ENCODE data around the gene PNLIP. TPM values are rescaled to one million over a fixed set of nuclear protein-coding genes. Genes with fewer than 3 reads are reported as not detected.

Gene PNLIP
- polyA plus RNA-seq (2013, experiment 1 of 2; ENCODE audit: insufficient read length) = not detected
- not detected for polyA plus RNA-seq (2013, experiment 2 of 2; ENCODE audit: insufficient read length)

DNA sequence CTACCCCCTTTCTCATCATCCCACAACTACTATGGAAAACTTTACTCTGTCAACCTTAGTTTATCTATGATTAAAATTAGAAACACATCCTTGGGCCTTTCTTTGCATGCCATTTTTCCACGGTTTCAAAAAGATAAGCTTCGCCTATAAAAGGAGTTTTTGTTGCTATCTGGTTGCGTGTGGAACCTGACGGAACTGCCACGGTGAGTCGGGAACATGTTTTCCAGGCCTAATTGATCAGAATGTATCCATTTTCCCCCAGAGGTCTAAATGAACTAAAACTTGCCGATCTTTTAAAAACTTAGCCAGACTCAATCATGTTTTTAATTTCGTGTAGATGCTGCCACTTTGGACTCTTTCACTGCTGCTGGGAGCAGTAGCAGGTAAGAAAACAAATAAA is at the start of gene PNLIP:
PNLIP (plus strand) TSS at position 176 of the 400 bp plus-strand sequence; CDS start at position 338, 162 bp downstream.
- DNase-seq = no peak

DNA sequence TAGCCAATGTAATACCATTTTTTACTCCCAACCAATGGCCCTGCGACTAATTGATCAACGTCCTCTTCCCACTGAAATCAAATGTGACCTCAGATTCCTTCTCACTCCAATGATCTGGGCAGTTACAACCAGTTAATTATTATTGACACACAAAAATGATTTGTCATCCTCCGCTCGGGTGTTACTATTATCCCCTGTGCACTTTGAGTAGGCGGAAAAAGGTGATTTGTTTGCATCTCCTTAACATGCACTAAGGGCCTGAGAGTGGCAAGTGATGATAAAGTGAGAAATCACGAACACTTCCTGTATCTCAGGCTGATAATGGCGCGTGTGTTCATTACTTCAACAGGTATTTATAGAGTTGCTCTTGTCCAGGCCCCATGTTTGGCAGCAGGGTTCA is 40.9 kb upstream of the PNLIP start:
- DNase-seq = no peak

DNA sequence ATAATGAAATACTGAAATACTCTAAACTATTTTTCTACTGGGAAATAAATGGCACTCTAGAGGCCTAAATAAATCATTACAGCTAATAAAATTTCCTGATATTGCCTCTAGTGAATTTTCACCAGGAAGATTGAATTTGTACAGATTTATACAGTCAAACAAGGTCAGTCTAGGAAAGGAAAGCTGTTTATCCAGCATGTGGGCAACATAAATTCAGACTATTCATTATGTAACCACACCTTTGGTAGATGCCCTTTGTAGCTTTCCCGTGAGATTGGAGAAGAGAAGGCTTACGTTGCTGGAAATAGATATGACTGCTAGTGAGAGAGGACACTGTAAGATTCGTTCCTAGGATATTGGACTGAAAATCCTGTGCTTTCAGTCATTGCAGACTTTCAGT is 35.2 kb upstream of the PNLIP start:
- DNase-seq = no peak

DNA sequence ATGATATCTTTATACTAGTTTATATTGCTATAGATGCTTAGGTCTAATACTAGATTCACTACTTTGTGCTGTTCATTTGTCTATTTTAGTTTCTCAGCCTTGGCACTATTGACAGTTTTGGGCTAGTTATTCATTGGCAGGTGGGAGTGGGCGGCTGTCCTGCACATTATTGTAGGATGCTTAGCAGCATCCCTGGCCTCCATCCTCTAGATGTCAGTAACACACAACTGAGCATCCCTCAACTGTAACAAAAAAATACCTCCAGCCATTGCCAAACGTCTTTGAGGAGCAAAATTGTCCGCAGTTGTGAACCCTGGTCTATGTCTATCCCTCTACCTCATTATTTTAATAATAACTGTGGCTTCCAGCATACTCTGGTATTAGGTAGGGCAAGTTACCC is 34.4 kb upstream of the PNLIP start:
- DNase-seq = no peak

DNA sequence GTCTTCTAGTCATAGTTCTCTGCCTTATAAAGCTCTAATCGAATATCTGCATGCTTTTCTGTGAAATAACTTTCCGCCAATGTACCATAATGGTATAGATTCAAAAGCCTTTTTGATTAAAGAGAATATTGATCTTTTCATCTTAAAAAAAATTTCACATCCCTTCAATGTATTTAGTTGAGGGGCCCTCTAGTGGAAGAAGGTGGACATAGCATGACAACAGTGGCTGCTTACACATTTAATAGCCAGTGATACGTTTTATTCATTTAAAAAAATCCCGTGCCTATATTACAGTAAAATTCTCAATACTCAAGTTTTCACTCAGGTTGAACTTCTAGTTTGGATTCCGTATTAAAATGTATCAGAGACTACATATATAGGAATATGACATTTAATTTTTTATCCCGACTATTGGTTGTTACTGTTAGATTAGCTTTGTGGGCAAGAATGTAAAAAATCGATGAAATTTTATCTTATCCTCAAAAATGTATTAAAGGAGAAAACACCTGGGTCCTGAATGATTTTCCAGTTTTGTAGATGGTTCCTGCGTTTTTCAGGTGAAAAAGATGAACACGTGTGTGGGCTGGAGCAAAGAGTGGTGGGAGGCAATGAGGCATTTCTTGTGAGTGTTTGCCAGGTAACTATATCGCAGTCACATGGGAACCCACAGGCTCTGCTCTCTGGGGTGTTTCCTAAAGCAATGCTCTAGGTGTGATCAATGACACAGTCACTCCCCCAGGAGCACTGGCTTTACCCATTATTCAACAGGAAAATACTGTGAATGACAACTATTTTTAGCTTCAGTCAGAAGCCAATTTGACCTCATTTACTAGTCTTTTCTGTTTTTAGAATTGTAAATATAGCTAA is 24.1 kb upstream of the PNLIP start:
- DNase-seq = peak; percentile 46

DNA sequence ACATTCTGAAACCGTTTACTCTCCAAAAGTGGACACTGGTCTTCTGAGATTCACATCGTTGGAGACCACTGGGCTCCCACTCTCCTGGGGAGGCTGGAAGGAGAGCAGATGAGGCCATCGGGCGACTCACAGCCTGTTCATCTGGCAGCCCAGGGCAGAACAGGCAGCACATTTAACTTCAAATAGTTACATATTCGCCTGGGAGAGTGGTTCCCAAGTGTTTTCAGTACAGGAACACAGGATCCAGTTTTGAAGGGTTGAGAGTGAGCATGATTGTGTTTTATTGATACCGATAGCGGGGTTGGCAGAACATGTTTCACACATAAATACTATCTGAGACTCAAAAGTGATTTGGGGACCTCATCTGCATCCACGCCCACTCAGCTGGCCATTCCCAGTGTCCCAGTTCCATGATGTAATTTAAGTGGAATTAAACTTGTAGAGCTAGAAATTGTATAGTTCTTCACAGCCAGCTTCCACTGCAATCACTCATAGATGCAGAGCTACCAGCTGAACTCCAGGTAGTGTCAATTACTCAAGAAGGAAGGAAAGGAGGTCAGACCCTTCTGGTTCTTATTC is 22.8 kb upstream of the PNLIP start:
- no peak for DNase-seq

DNA sequence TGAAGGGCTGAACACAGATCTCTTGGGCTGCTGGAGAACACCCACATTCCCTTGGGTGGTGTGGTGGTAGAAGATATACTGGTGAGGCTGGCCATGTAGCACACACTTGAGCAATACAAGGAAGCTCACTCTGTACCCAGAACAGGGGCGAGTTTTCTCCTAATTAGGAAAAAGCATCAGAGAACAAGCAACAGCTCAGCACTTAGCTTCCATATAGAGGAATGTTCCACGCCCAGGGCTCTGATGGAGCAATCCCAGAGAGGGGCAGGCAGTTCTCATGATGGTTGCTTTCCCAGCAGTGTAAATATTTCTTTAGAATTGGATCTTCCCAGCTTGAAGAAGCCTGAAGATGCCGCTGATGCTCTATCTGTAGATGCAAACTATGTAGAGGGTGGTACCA is 21.0 kb upstream of the PNLIP start:
- no peak for DNase-seq

DNA sequence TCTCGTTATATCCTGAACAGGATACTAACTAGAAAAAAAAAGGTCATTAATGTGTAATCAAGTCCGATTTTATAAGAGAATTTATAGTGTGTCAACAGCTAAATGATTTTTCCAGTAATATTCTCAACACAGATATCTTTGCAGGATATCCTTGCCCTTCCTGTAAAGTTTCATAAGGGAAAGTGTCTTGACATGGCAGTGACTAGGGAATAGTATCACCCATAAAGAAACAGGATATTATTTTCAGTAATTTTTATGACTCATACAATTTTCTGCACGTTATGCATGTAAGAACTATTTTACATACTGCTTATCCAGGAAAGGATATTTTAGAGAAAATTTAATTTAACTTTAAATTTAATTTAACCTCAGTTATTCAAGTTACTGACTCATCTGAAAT is 19.5 kb upstream of the PNLIP start:
- DNase-seq = no peak

DNA sequence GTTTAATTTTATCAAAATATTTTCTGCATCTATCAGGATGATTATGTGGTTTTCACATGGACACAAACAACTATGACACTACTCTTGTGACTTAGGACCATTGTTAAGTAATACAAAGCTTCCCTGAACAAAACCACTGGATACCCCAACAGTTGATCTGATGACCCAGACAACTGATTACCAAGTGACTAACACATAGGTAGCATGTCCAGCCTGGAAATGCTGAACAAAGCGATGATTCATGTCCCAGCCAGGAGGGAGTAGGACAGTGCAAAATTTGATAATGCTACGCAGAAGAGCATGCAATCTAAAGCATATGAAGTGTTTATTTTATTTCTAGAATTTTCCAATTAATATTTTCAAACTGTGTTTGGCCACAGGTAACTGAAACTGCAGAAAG is 8.9 kb upstream of the PNLIP start:
- no peak for DNase-seq

DNA sequence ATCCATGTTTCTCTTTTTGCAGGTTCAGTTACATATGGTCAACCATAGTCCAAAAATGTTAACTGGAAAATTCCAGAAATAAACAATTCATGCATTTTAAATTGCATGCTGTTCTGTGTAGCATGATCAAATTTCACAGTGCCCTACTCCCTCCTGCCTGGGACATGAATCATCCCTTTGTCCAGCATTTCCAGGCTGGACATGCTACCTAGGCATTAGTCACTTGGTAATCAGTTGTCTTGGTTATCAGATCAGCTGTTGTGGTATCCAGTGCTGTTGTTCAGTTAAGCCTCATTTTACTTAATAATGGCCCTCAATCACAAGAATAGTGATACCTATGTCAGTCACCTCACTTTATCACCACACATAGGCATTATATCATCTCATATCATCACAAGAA is 7.3 kb upstream of the PNLIP start:
- DNase-seq = no peak

DNA sequence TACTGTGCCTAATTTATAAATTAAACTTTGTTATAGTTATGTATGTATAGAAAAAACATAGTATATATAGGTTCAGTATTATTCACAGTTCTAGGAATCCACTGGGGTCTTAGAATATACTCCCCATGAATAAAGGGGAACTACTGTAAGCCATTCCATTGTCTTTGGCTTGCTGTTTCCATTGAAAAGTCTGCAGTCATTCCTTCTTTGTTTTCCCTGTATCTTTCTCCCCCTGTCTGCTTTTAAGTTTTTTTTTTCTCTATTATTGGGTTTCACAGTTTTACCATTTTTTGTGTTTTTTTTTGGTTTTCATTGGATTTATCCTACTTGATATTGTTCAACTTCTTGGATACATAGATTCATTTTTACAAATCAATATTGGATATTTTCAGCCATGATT is 6.7 kb upstream of the PNLIP start:
- no peak for DNase-seq

DNA sequence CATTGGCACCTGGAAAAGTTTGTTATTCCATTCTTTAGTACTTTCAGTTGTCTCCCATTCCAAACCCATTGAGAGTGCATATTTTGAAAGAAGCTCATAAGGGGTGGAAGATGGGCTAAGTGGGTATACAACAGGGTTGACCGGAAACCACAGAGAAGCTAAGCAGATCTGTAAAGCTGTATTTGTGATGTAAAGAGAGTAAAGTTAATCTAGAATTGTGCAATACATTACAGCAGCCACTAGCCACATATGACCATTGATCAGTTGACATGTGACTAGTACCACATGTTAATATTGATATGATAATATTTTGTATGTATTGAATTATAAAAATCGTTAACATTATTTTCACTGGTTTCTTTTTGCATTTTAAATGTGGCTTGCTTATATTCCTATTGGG is 4.9 kb upstream of the PNLIP start:
- no peak for DNase-seq

DNA sequence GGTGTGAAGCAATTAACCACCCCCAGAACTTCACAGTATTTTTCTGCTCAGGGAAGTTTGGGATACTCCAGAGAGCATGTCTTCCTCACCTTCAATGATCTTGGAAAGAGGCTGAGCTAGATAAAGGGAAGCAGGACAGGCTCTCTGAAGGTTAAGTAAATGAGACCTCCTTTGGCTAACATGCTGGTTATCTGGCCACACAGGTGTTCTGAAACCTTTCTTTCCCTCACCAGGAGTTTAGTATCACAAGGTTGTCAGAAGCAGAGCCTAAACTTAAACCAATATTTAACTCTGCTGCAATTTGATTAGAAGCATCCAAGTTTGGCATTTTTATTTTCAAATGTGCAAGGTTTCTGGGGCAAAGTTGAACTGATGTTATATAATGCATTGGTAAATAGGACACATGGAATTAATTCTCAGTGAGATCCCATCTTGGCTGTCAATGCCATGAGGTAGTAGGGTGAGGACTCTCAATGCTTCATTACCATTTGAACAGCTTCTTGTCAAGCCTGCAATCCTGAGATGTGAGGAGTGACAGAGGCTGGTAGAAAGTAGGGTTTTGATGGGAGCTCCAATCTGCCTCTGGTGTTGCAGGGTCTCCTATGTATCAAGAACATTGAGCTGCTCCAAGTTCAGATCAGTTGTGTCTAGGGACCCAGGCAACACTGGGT is 3.6 kb upstream of the PNLIP start:
- DNase-seq = no peak

DNA sequence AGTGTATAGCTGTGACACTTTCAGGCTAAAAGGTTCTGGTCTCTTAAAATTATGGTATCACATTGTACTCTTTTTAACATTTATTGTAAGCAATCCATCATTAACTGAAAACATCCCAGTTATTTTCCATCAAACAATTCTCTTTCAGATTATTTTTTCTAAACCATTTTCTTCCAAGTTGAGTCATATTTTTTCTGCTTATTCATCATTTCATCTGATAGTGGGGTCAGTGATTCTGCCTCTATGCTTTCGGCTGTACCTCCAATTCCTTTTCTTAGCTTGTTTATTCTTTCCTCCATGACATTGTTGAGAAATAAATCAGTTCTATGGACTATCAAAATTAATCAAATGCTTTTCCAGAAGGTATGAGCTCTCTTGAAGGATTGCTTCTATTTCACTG is 609 bp upstream of the PNLIP start:
- DNase-seq = no peak

DNA sequence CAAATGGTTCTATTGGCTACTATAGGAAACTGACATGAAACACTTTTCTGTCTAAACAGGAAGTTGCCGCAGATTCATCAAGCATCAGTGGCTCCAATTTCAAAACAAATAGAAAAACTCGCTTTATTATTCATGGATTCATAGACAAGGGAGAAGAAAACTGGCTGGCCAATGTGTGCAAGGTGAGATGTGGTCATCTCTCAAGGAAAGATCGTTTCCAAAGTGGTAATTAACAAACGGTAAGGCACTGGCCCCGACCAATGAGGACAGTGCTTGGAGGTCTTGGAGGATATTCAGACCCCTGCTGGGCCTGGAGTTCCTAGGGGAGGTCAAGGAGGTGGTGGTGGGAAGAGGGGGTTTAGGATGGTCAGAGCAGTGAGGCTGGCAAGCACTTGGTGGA is 2.6 kb downstream of the PNLIP start:
- no peak for DNase-seq

DNA sequence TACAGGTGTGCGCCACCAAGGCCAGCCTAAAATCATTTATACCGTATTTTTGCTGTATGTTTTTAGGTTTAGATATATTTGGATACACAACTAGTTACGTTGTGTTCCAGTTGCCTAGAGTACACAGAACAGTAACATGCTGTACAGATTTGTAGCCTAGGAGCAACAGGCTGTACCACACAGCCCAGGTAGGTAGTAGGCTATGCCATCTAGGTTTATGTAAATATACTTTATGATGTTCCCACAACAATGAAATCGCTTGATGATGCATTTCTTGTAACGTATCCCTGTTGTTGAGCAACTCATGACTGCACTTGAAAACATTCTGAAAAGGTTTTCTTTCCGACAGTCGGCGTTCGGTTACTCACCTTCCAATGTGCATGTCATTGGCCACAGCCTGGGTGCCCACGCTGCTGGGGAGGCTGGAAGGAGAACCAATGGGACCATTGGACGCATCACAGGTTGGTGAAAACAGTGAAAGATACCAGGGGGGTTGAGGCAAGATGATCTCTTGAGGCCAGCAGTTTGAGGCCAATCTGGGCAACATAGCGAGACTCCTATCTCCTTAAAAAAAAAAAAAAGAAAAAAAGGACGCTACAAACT is 7.7 kb downstream of the PNLIP start:
- DNase-seq = no peak

DNA sequence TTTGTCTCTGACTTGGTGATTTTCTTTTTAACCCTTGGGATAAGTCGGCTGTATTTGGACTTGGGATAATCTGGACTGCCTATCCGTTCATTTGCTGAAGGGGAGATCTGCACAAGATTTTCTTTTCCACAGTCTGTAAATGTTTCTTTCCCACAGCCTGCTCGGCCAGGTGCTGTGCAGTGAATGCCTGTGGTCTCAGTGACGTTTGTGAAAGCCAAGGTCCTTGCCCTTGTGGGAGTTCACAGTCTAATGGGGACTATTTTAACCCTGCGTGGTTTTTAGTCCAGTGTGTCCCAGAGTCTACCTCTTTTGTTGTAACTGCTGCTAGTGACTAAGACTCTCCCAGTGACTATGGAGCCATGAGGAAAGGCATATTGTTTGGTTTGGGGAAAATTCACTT is 8.9 kb downstream of the PNLIP start:
- no peak for DNase-seq

DNA sequence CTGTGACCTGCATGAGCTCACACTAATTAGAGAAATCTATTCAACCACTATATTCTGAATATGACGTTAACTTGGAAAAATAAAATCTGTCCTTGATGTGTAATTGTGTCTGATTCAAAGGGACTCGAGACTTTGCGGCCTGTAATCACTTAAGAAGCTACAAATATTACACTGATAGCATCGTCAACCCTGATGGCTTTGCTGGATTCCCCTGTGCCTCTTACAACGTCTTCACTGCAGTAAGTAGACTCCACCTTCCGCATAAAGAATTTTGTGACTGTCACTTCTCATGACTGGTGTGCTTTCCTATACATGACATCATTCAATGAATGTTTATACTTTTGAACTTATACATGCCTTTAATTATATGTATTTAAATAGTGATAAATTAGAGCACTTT is 10.1 kb downstream of the PNLIP start:
- no peak for DNase-seq

DNA sequence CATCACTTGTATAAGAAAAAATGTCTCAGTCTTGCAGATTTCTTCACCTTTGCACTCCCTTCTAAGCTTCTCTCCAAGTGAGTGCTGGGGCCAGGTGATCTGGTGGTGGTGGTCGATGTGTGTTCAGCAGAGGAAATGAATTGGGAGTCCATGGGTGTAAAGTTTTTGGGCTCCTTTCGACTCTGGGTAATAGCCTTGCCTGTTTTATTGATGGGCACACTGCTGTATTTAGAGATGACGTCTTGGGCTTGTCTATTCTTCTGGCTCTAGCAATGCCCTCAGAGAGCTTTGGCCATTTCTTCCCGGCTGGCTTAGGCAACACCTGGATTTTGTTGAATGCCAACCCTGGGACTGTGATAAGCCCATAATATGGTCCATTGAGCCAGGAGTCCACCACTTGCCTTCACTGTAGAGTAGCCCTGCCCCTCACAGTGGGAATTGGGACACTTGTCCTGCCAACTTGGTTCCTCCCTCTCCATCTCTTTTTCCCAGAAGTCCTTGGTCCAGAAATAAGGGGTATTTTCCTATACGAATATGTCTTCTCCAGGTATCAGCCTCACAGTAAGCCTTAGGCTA is 11.7 kb downstream of the PNLIP start:
- no peak for DNase-seq

DNA sequence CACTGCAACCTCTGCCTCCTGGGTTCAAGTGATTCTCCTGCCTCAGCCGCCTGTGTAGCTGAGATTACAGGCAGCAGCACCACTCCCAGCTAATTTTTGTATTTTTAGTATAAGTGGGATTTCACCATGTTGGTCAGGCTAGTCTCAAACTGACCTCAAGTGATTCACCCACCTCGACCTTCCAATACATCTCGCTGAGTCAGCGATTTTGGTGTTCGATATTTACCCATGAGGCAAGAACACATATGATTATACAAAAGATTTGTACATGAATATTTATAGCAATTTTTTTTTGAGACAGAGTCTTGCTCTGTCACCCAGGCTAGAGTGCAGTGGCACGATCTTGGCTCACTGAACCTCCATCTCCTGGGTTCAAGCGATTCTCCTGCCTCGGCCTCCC is 19.8 kb downstream of the PNLIP start:
- no peak for DNase-seq

DNA sequence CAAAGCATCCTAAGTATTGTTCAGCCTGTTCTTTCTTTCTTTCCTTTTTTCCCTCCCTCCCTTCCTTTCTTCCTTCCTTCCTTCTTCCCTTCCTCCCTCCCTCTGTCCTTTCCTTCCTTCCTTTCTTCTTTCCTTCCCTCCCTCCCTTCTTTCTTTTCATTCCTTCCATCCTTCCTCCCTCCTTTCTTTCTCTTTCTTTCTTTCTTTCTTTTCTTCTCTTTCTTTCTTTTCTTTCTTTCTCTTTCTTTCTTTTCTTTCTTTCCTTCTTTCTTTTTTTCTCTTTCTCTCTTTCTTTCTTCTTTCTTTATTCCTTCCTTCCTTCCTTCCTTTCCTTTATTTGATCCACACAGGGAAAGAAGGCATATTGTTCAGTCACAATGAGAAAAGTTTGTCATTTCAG is 21.2 kb downstream of the PNLIP start:
- no peak for DNase-seq

DNA sequence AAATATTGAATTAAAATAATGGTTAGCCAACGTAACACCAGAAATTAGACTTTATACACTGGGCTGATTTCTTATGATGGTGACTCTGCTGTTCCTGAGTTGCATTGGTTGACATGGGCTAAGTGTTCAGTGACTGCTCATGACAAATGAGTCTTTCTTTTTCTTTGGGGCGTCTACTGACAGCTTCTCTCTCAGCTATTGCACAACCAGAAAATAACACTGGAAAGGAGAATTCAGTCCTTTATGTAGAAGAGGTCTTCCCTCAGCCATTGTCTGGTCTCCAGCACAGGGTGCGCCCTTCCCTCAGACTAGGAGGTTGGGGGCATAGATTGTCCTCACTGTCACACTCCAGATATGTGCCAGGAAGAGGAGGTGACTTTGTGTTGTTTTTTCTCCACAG is 21.6 kb downstream of the PNLIP start:
- no peak for DNase-seq

DNA sequence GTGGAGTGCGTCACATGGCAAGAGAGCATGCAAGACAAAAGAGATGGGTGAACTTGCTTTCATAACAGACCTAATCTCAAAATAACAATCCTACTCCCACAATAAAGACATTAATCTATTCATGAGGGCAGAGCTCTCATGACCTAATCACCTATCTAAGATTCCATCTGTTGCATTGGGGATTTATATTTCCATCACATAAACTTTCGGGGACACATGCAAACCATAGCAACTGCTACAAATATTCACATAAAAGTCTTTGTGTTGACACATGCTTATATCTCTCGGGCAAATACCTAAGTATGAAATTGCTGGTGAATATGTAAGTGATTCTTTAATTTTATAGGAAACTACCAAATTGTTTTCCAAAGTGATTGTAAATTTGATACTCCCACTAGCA is 29.1 kb downstream of the PNLIP start:
- DNase-seq = no peak
